ENCODE data around the gene SPATA24.

SPATA24 gene

GRCh38 chr5:139439013-139439903, 35.4 kb upstream of the SPATA24 start, which contains the start of gene DNAJC18:
DNAJC18 (minus strand) TSS chr5:139439525; CDS start chr5:139439445, 80 bp downstream.
- peak; percentile 77 for DNase-seq (ENCODE audit: low read depth, low spot score)
- Histone ChIP-seq H3K4me3 (ENCODE audit: insufficient read length, low read depth) (peak within 1 kb of the TSS; percentile 84), H3K4me1 (ENCODE audit: insufficient read depth, insufficient read length) (no peaks in the 10 kb centered on the region), H3K27me3 (ENCODE audit: insufficient read depth, insufficient read length) (no peaks in the 10 kb centered on the region), H3K9ac (ENCODE audit: insufficient read length, low read depth) (peak within 1 kb of the TSS; percentile 93), H3K9me3 (ENCODE audit: insufficient read depth, low read length) (no peaks in the 10 kb centered on the region), H3K36me3 (ENCODE audit: insufficient read depth, insufficient read length, low read length) (peaks cover 4% of the 10 kb centered on the region)
- TF ChIP-seq SUZ12 (IDR thresholded peaks at IDR 0.05; ENCODE audit: extremely low read depth, insufficient read depth, insufficient read length) (no peak), ZNF274 (IDR thresholded peaks at IDR 0.05; ENCODE audit: low read depth, low read length) (no peak), YY1 (IDR thresholded peaks at IDR 0.05; ENCODE audit: insufficient read depth, insufficient read length) (no peak)

GRCh38 chr5:139438707-139439012, 34.8 kb upstream of the SPATA24 start:
- Histone ChIP-seq H3K36me3 (ENCODE audit: insufficient read depth, insufficient read length, low read length) (peaks cover 5% of the 10 kb centered on the region), H3K27me3 (ENCODE audit: insufficient read depth, insufficient read length) (no peaks in the 10 kb centered on the region), H3K4me1 (ENCODE audit: insufficient read depth, insufficient read length) (no peaks in the 10 kb centered on the region), H3K9ac (ENCODE audit: insufficient read length, low read depth) (peak overlapping the region; percentile 2), H3K9me3 (ENCODE audit: insufficient read depth, low read length) (no peaks in the 10 kb centered on the region), H3K4me3 (ENCODE audit: insufficient read length, low read depth) (peak overlapping the region; percentile 84)
- DNase-seq (ENCODE audit: low read depth, low spot score), result no peak
- TF ChIP-seq SUZ12 (IDR thresholded peaks at IDR 0.05; ENCODE audit: extremely low read depth, insufficient read depth, insufficient read length) (no peak), YY1 (IDR thresholded peaks at IDR 0.05; ENCODE audit: insufficient read depth, insufficient read length) (no peak), ZNF274 (IDR thresholded peaks at IDR 0.05; ENCODE audit: low read depth, low read length) (no peak)

GRCh38 chr5:139435676-139436075, 31.8 kb upstream of the SPATA24 start:
- Histone ChIP-seq H3K27me3 (ENCODE audit: insufficient read depth, insufficient read length) (no peaks in the 10 kb centered on the region), H3K9ac (ENCODE audit: insufficient read length, low read depth) (no peak overlapping the region), H3K4me1 (ENCODE audit: insufficient read depth, insufficient read length) (no peaks in the 10 kb centered on the region), H3K9me3 (ENCODE audit: insufficient read depth, low read length) (no peaks in the 10 kb centered on the region), H3K36me3 (ENCODE audit: insufficient read depth, insufficient read length, low read length) (peaks cover 8% of the 10 kb centered on the region), H3K4me3 (ENCODE audit: insufficient read length, low read depth) (no peak overlapping the region)
- TF ChIP-seq YY1 (IDR thresholded peaks at IDR 0.05; ENCODE audit: insufficient read depth, insufficient read length), result no peak
- TF ChIP-seq ZNF274 (IDR thresholded peaks at IDR 0.05; ENCODE audit: low read depth, low read length), result no peak
- no peak for TF ChIP-seq SUZ12 (IDR thresholded peaks at IDR 0.05; ENCODE audit: extremely low read depth, insufficient read depth, insufficient read length)
- DNase-seq (ENCODE audit: low read depth, low spot score), result no peak

GRCh38 chr5:139431706-139432105, 27.8 kb upstream of the SPATA24 start:
- no peak for DNase-seq (ENCODE audit: low read depth, low spot score)
- Histone ChIP-seq H3K9ac (ENCODE audit: insufficient read length, low read depth) (no peak overlapping the region), H3K4me1 (ENCODE audit: insufficient read depth, insufficient read length) (no peaks in the 10 kb centered on the region), H3K4me3 (ENCODE audit: insufficient read length, low read depth) (no peak overlapping the region), H3K9me3 (ENCODE audit: insufficient read depth, low read length) (no peaks in the 10 kb centered on the region), H3K36me3 (ENCODE audit: insufficient read depth, insufficient read length, low read length) (peaks cover 15% of the 10 kb centered on the region), H3K27me3 (ENCODE audit: insufficient read depth, insufficient read length) (no peaks in the 10 kb centered on the region)
- no peak for TF ChIP-seq SUZ12 (IDR thresholded peaks at IDR 0.05; ENCODE audit: extremely low read depth, insufficient read depth, insufficient read length)

GRCh38 chr5:139430015-139430414, 26.1 kb upstream of the SPATA24 start:
- no peak for DNase-seq (ENCODE audit: low read depth, low spot score)

GRCh38 chr5:139426203-139426885, 22.5 kb upstream of the SPATA24 start:
- no peak overlapping the region for H3K9ac ChIP-seq (ENCODE audit: insufficient read length, low read depth)
- peaks cover 39% of the 10 kb centered on the region for H3K36me3 ChIP-seq (ENCODE audit: insufficient read depth, insufficient read length, low read length)
- DNase-seq (ENCODE audit: low read depth, low spot score), result no peak
- H3K9me3 ChIP-seq (ENCODE audit: insufficient read depth, low read length), result no peaks in the 10 kb centered on the region
- no peak overlapping the region for H3K4me3 ChIP-seq (ENCODE audit: insufficient read length, low read depth)
- no peaks in the 10 kb centered on the region for H3K27me3 ChIP-seq (ENCODE audit: insufficient read depth, insufficient read length)
- TF ChIP-seq ZNF274 (IDR thresholded peaks at IDR 0.05; ENCODE audit: low read depth, low read length) (no peak), YY1 (IDR thresholded peaks at IDR 0.05; ENCODE audit: insufficient read depth, insufficient read length) (no peak), SUZ12 (IDR thresholded peaks at IDR 0.05; ENCODE audit: extremely low read depth, insufficient read depth, insufficient read length) (no peak)
- H3K4me1 ChIP-seq (ENCODE audit: insufficient read depth, insufficient read length), result no peaks in the 10 kb centered on the region

More at GRCh38 chr5:139430015-139430414, 26.1 kb upstream of the SPATA24 start:
- H3K36me3 ChIP-seq (ENCODE audit: insufficient read depth, insufficient read length, low read length), result peaks cover 24% of the 10 kb centered on the region
- no peak for TF ChIP-seq ZNF274 (IDR thresholded peaks at IDR 0.05; ENCODE audit: low read depth, low read length)
- TF ChIP-seq YY1 (IDR thresholded peaks at IDR 0.05; ENCODE audit: insufficient read depth, insufficient read length), result no peak
- TF ChIP-seq SUZ12 (IDR thresholded peaks at IDR 0.05; ENCODE audit: extremely low read depth, insufficient read depth, insufficient read length), result no peak
- no peaks in the 10 kb centered on the region for H3K4me1 ChIP-seq (ENCODE audit: insufficient read depth, insufficient read length)
- H3K27me3 ChIP-seq (ENCODE audit: insufficient read depth, insufficient read length), result no peaks in the 10 kb centered on the region
- H3K9ac ChIP-seq (ENCODE audit: insufficient read length, low read depth), result no peak overlapping the region
- H3K4me3 ChIP-seq (ENCODE audit: insufficient read length, low read depth), result no peak overlapping the region
- no peaks in the 10 kb centered on the region for H3K9me3 ChIP-seq (ENCODE audit: insufficient read depth, low read length)

- TF ChIP-seq ZNF274 (IDR thresholded peaks at IDR 0.05; ENCODE audit: low read depth, low read length) (no peak), SUZ12 (IDR thresholded peaks at IDR 0.05; ENCODE audit: extremely low read depth, insufficient read depth, insufficient read length) (no peak), YY1 (IDR thresholded peaks at IDR 0.05; ENCODE audit: insufficient read depth, insufficient read length) (no peak)
- H3K9ac ChIP-seq (ENCODE audit: insufficient read length, low read depth), result no peak overlapping the region
- no peaks in the 10 kb centered on the region for H3K9me3 ChIP-seq (ENCODE audit: insufficient read depth, low read length)
- no peaks in the 10 kb centered on the region for H3K4me1 ChIP-seq (ENCODE audit: insufficient read depth, insufficient read length)
- no peak overlapping the region for H3K4me3 ChIP-seq (ENCODE audit: insufficient read length, low read depth)
- no peak for DNase-seq (ENCODE audit: low read depth, low spot score)
- no peaks in the 10 kb centered on the region for H3K27me3 ChIP-seq (ENCODE audit: insufficient read depth, insufficient read length)
- H3K36me3 ChIP-seq (ENCODE audit: insufficient read depth, insufficient read length, low read length), result peaks cover 42% of the 10 kb centered on the region
Measured at GRCh38 chr5:139425497-139425896, 21.6 kb upstream of the SPATA24 start.

All from NT2/D1 (cell line).